ENCODE measurements around the gene HERC4.

The HERC4 gene

GRCh38 chr10:67943917-67944316 lies 131.2 kb downstream of the HERC4 start:
- peaks cover 77% of the 10 kb centered on the region for H3K36me3 ChIP-seq (ENCODE audit: control insufficient read depth, insufficient read depth, low read length, severe bottlenecking)
- H3K9ac ChIP-seq (ENCODE audit: low read length), result no peak overlapping the region
- DNase-seq (ENCODE audit: low read depth), result no peak
- no peak overlapping the region for H3K4me3 ChIP-seq (ENCODE audit: low read length)
- H3K4me1 ChIP-seq (ENCODE audit: control insufficient read depth, insufficient read depth, low read length), result no peaks in the 10 kb centered on the region
- no peaks in the 10 kb centered on the region for H3K9me3 ChIP-seq (ENCODE audit: control insufficient read depth, low read length)
- no peaks in the 10 kb centered on the region for H3K27me3 ChIP-seq (replicated peaks; ENCODE audit: control insufficient read depth, insufficient read depth, low read length)

GRCh38 chr10:67936416-67936815 lies 138.7 kb downstream of the HERC4 start:
- peaks cover 79% of the 10 kb centered on the region for H3K36me3 ChIP-seq (ENCODE audit: control insufficient read depth, insufficient read depth, low read length, severe bottlenecking)
- H3K9ac ChIP-seq (ENCODE audit: low read length), result no peak overlapping the region
- no peak overlapping the region for H3K4me3 ChIP-seq (ENCODE audit: low read length)
- no peaks in the 10 kb centered on the region for H3K4me1 ChIP-seq (ENCODE audit: control insufficient read depth, insufficient read depth, low read length)
- H3K27me3 ChIP-seq (replicated peaks; ENCODE audit: control insufficient read depth, insufficient read depth, low read length), result no peaks in the 10 kb centered on the region
- no peaks in the 10 kb centered on the region for H3K9me3 ChIP-seq (ENCODE audit: control insufficient read depth, low read length)
- peak; percentile 44 for DNase-seq (ENCODE audit: low read depth)

- Histone ChIP-seq H3K36me3 (ENCODE audit: control insufficient read depth, insufficient read depth, low read length, severe bottlenecking) (peaks cover 85% of the 10 kb centered on the region), H3K4me3 (ENCODE audit: low read length) (no peak overlapping the region), H3K9ac (ENCODE audit: low read length) (no peak overlapping the region), H3K27me3 (replicated peaks; ENCODE audit: control insufficient read depth, insufficient read depth, low read length) (no peaks in the 10 kb centered on the region), H3K4me1 (ENCODE audit: control insufficient read depth, insufficient read depth, low read length) (no peaks in the 10 kb centered on the region), H3K9me3 (ENCODE audit: control insufficient read depth, low read length) (no peaks in the 10 kb centered on the region)
- no peak for DNase-seq (ENCODE audit: low read depth)
Observed at GRCh38 chr10:67935223-67935622, 139.9 kb downstream of the HERC4 start.

GRCh38 chr10:67934336-67934735 lies 140.7 kb downstream of the HERC4 start:
- H3K9ac ChIP-seq (ENCODE audit: low read length), result no peak overlapping the region
- H3K27me3 ChIP-seq (replicated peaks; ENCODE audit: control insufficient read depth, insufficient read depth, low read length), result no peaks in the 10 kb centered on the region
- H3K36me3 ChIP-seq (ENCODE audit: control insufficient read depth, insufficient read depth, low read length, severe bottlenecking), result peaks cover 90% of the 10 kb centered on the region
- DNase-seq (ENCODE audit: low read depth), result no peak
- no peaks in the 10 kb centered on the region for H3K9me3 ChIP-seq (ENCODE audit: control insufficient read depth, low read length)
- no peak overlapping the region for H3K4me3 ChIP-seq (ENCODE audit: low read length)
- no peaks in the 10 kb centered on the region for H3K4me1 ChIP-seq (ENCODE audit: control insufficient read depth, insufficient read depth, low read length)

GRCh38 chr10:67933199-67933598 lies 141.9 kb downstream of the HERC4 start:
- Histone ChIP-seq H3K36me3 (ENCODE audit: control insufficient read depth, insufficient read depth, low read length, severe bottlenecking) (peaks cover 84% of the 10 kb centered on the region), H3K4me3 (ENCODE audit: low read length) (no peak overlapping the region), H3K27me3 (replicated peaks; ENCODE audit: control insufficient read depth, insufficient read depth, low read length) (no peaks in the 10 kb centered on the region), H3K9ac (ENCODE audit: low read length) (no peak overlapping the region), H3K4me1 (ENCODE audit: control insufficient read depth, insufficient read depth, low read length) (no peaks in the 10 kb centered on the region), H3K9me3 (ENCODE audit: control insufficient read depth, low read length) (no peaks in the 10 kb centered on the region)
- DNase-seq (ENCODE audit: low read depth), result no peak

- Histone ChIP-seq H3K27me3 (replicated peaks; ENCODE audit: control insufficient read depth, insufficient read depth, low read length) (no peaks in the 10 kb centered on the region), H3K4me3 (ENCODE audit: low read length) (no peak overlapping the region), H3K4me1 (ENCODE audit: control insufficient read depth, insufficient read depth, low read length) (peaks cover 45% of the 10 kb centered on the region), H3K9ac (ENCODE audit: low read length) (no peak overlapping the region), H3K36me3 (ENCODE audit: control insufficient read depth, insufficient read depth, low read length, severe bottlenecking) (peaks cover 65% of the 10 kb centered on the region), H3K9me3 (ENCODE audit: control insufficient read depth, low read length) (no peaks in the 10 kb centered on the region)
- peak; percentile 22 for DNase-seq (ENCODE audit: low read depth)
Observed at GRCh38 chr10:67926951-67927350, 148.1 kb downstream of the HERC4 start.

GRCh38 chr10:67925449-67926005 lies 149.6 kb downstream of the HERC4 start:
- DNase-seq (ENCODE audit: low read depth), result peak; percentile 15

GRCh38 chr10:67924136-67924535 lies 150.9 kb downstream of the HERC4 start:
- peaks cover 46% of the 10 kb centered on the region for H3K36me3 ChIP-seq (ENCODE audit: control insufficient read depth, insufficient read depth, low read length, severe bottlenecking)
- H3K4me1 ChIP-seq (ENCODE audit: control insufficient read depth, insufficient read depth, low read length), result peaks cover 65% of the 10 kb centered on the region
- no peak overlapping the region for H3K9ac ChIP-seq (ENCODE audit: low read length)
- H3K9me3 ChIP-seq (ENCODE audit: control insufficient read depth, low read length), result no peaks in the 10 kb centered on the region
- H3K27me3 ChIP-seq (replicated peaks; ENCODE audit: control insufficient read depth, insufficient read depth, low read length), result no peaks in the 10 kb centered on the region
- no peak overlapping the region for H3K4me3 ChIP-seq (ENCODE audit: low read length)
- no peak for DNase-seq (ENCODE audit: low read depth)

More at GRCh38 chr10:67925449-67926005, 149.6 kb downstream of the HERC4 start:
- peaks cover 59% of the 10 kb centered on the region for H3K36me3 ChIP-seq (ENCODE audit: control insufficient read depth, insufficient read depth, low read length, severe bottlenecking)
- peaks cover 58% of the 10 kb centered on the region for H3K4me1 ChIP-seq (ENCODE audit: control insufficient read depth, insufficient read depth, low read length)
- H3K27me3 ChIP-seq (replicated peaks; ENCODE audit: control insufficient read depth, insufficient read depth, low read length), result no peaks in the 10 kb centered on the region
- no peak overlapping the region for H3K9ac ChIP-seq (ENCODE audit: low read length)
- no peak overlapping the region for H3K4me3 ChIP-seq (ENCODE audit: low read length)
- no peaks in the 10 kb centered on the region for H3K9me3 ChIP-seq (ENCODE audit: control insufficient read depth, low read length)

GRCh38 chr10:67923551-67923950 lies 151.5 kb downstream of the HERC4 start:
- peaks cover 66% of the 10 kb centered on the region for H3K4me1 ChIP-seq (ENCODE audit: control insufficient read depth, insufficient read depth, low read length)
- no peaks in the 10 kb centered on the region for H3K9me3 ChIP-seq (ENCODE audit: control insufficient read depth, low read length)
- H3K4me3 ChIP-seq (ENCODE audit: low read length), result no peak overlapping the region
- H3K9ac ChIP-seq (ENCODE audit: low read length), result peak overlapping the region; percentile 9
- DNase-seq (ENCODE audit: low read depth), result peak; percentile 15
- peaks cover 48% of the 10 kb centered on the region for H3K36me3 ChIP-seq (ENCODE audit: control insufficient read depth, insufficient read depth, low read length, severe bottlenecking)
- no peaks in the 10 kb centered on the region for H3K27me3 ChIP-seq (replicated peaks; ENCODE audit: control insufficient read depth, insufficient read depth, low read length)

- Histone ChIP-seq H3K36me3 (ENCODE audit: control insufficient read depth, insufficient read depth, low read length, severe bottlenecking) (peaks cover 56% of the 10 kb centered on the region), H3K9me3 (ENCODE audit: control insufficient read depth, low read length) (no peaks in the 10 kb centered on the region), H3K4me3 (ENCODE audit: low read length) (no peak overlapping the region), H3K9ac (ENCODE audit: low read length) (peak overlapping the region; percentile 65), H3K4me1 (ENCODE audit: control insufficient read depth, insufficient read depth, low read length) (peaks cover 77% of the 10 kb centered on the region), H3K27me3 (replicated peaks; ENCODE audit: control insufficient read depth, insufficient read depth, low read length) (no peaks in the 10 kb centered on the region)
- no peak for DNase-seq (ENCODE audit: low read depth)
Observed at GRCh38 chr10:67921065-67921464, 154.0 kb downstream of the HERC4 start.

- no peaks in the 10 kb centered on the region for H3K27me3 ChIP-seq (replicated peaks; ENCODE audit: control insufficient read depth, insufficient read depth, low read length)
- H3K4me3 ChIP-seq (ENCODE audit: low read length), result no peak overlapping the region
- no peaks in the 10 kb centered on the region for H3K9me3 ChIP-seq (ENCODE audit: control insufficient read depth, low read length)
- DNase-seq (ENCODE audit: low read depth), result no peak
- H3K4me1 ChIP-seq (ENCODE audit: control insufficient read depth, insufficient read depth, low read length), result peaks cover 43% of the 10 kb centered on the region
- H3K9ac ChIP-seq (ENCODE audit: low read length), result no peak overlapping the region
- peaks cover 69% of the 10 kb centered on the region for H3K36me3 ChIP-seq (ENCODE audit: control insufficient read depth, insufficient read depth, low read length, severe bottlenecking)
Observed at GRCh38 chr10:67917679-67918078, 157.4 kb downstream of the HERC4 start.

GRCh38 chr10:67917169-67917568 lies 157.9 kb downstream of the HERC4 start:
- Histone ChIP-seq H3K27me3 (replicated peaks; ENCODE audit: control insufficient read depth, insufficient read depth, low read length) (no peaks in the 10 kb centered on the region), H3K9ac (ENCODE audit: low read length) (no peak overlapping the region), H3K4me3 (ENCODE audit: low read length) (no peak overlapping the region), H3K4me1 (ENCODE audit: control insufficient read depth, insufficient read depth, low read length) (peaks cover 43% of the 10 kb centered on the region), H3K9me3 (ENCODE audit: control insufficient read depth, low read length) (no peaks in the 10 kb centered on the region), H3K36me3 (ENCODE audit: control insufficient read depth, insufficient read depth, low read length, severe bottlenecking) (peaks cover 69% of the 10 kb centered on the region)
- no peak for DNase-seq (ENCODE audit: low read depth)
